VCaP (cell line): ENCODE data around the gene N4BP2L2.

Experiments
- H3K27ac ChIP-seq: fragments of 450-650 bp; 2 replicates; pipeline ENCODE4 v1.5.1; 2017
- CTCF ChIP-seq: fragments of 450-650 bp; conservative IDR thresholded peaks from 2 replicates; pipeline ENCODE4 v1.5.1; 2017; ENCODE audit warnings: mild to moderate bottlenecking, moderate library complexity

Gene N4BP2L2

GRCh38 chr13:32528358-32528757, 10.2 kb downstream of the N4BP2L2 start:
- TF ChIP-seq CTCF = no peak
- H3K27ac ChIP-seq = no peak overlapping the region

- H3K27ac ChIP-seq = no peak overlapping the region
- TF ChIP-seq CTCF = no peak
These were observed 11.4 kb downstream of the N4BP2L2 start for GRCh38 chr13:32527151-32527550.

- no peak for TF ChIP-seq CTCF
- H3K27ac ChIP-seq = no peak overlapping the region
These were observed 12.8 kb downstream of the N4BP2L2 start for GRCh38 chr13:32525766-32526165.

- no peak overlapping the region for H3K27ac ChIP-seq
- TF ChIP-seq CTCF = no peak
These were observed 23.3 kb downstream of the N4BP2L2 start for GRCh38 chr13:32515246-32515645.

GRCh38 chr13:32511482-32511881, 27.1 kb downstream of the N4BP2L2 start:
- H3K27ac ChIP-seq = no peak overlapping the region
- no peak for TF ChIP-seq CTCF

- no peak overlapping the region for H3K27ac ChIP-seq
- no peak for TF ChIP-seq CTCF
These were observed 33.7 kb downstream of the N4BP2L2 start for GRCh38 chr13:32504876-32505275.

- no peak for TF ChIP-seq CTCF
- H3K27ac ChIP-seq = no peak overlapping the region
These were observed 34.3 kb downstream of the N4BP2L2 start for GRCh38 chr13:32504263-32504662.

- no peak overlapping the region for H3K27ac ChIP-seq
- no peak for TF ChIP-seq CTCF
These were observed 34.9 kb downstream of the N4BP2L2 start for GRCh38 chr13:32503727-32504126.
